ENCODE measurements around the gene RBM26. TPM values are rescaled to one million over a fixed set of nuclear protein-coding genes. Genes with fewer than 3 reads are reported as not detected.

RBM26 gene
- total RNA-seq, 1 experiment from 2014 or later, result 60.4 TPM

GRCh38 chr13:79379274-79379673 is 26.8 kb downstream of the RBM26 start:
- Histone ChIP-seq H3K4me3 (ENCODE audit: low read depth, low read length) (no peak overlapping the region), H3K36me3 (ENCODE audit: control insufficient read depth, insufficient read depth, low read length) (no peaks in the 10 kb centered on the region; the same call in 1 of the 2 replicates), H3K4me1 (peaks cover 33% of the 10 kb centered on the region), H3K27me3 (replicated peaks; ENCODE audit: control insufficient read depth, insufficient read depth, low read length) (no peaks in the 10 kb centered on the region), H3K9me3 (0 out of 2 replicates have a peak, but pooled peaks cover 4% of the 10 kb centered on the region)
- H3K27ac Mint-ChIP-seq (ENCODE audit: unreplicated experiment), result no peak overlapping the region
- intact Hi-C loops (cut with micrococcal nuclease; ENCODE audit: unreplicated experiment), result no loop called here
- no TSS peak for BruUV-seq (replicated peaks)
- H3K9me3 Mint-ChIP-seq (ENCODE audit: unreplicated experiment), result peaks cover 10% of the 10 kb centered on the region
- no peak for DNase-seq
- ChIA-PET POLR2A (interaction anchor here (0.7 kb wide), 1 partner anchor 27 kb away, joined by 3 read pairs; the partner anchor contains the start of gene RBM26), CTCF (no interaction called here)
- H3K4me1 Mint-ChIP-seq (ENCODE audit: low read depth, unreplicated experiment), result peaks cover 40% of the 10 kb centered on the region
- no peaks in the 10 kb centered on the region for H3K27me3 Mint-ChIP-seq (ENCODE audit: insufficient read depth, unreplicated experiment)
- no peak overlapping the region for H3K4me3 Mint-ChIP-seq (ENCODE audit: unreplicated experiment)
- peaks cover 59% of the 10 kb centered on the region for H3K36me3 Mint-ChIP-seq (ENCODE audit: insufficient read depth, unreplicated experiment)
- TF ChIP-seq, protein P1, sequence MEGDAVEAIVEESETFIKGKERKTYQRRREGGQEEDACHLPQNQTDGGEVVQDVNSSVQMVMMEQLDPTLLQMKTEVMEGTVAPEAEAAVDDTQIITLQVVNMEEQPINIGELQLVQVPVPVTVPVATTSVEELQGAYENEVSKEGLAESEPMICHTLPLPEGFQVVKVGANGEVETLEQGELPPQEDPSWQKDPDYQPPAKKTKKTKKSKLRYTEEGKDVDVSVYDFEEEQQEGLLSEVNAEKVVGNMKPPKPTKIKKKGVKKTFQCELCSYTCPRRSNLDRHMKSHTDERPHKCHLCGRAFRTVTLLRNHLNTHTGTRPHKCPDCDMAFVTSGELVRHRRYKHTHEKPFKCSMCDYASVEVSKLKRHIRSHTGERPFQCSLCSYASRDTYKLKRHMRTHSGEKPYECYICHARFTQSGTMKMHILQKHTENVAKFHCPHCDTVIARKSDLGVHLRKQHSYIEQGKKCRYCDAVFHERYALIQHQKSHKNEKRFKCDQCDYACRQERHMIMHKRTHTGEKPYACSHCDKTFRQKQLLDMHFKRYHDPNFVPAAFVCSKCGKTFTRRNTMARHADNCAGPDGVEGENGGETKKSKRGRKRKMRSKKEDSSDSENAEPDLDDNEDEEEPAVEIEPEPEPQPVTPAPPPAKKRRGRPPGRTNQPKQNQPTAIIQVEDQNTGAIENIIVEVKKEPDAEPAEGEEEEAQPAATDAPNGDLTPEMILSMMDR (IDR thresholded peaks at IDR 0.05; ENCODE audit: insufficient read depth in 1 of 2, low read depth in 1 of 2, low read length in 1 of 2, severe bottlenecking in 1 of 2, unreplicated experiment in 1 of 2), result no peak

DNA sequence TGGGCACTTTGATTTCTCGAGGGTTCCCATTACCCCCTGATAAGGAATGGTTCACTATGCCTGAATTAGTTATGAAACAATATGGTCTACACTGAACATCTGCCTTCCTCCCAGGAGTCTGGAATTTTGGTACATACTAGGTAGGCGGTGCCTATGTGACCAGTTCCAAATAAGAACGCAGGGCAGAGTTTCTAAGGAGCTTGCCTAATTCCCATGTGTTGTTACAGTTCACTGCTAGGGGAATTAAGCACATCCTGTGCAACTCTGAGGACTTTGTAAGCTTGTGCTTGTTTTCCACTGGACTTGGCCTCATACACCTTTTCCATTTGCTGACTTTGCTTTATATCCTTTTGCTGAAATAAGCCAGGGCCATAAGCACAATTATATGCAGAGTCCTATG is 29.2 kb downstream of the RBM26 start:
- Mint-ChIP-seq H3K4me1 (ENCODE audit: low read depth, unreplicated experiment) (peaks cover 24% of the 10 kb centered on the region), H3K27ac (ENCODE audit: unreplicated experiment) (no peak overlapping the region), H3K4me3 (ENCODE audit: unreplicated experiment) (no peak overlapping the region), H3K27me3 (ENCODE audit: insufficient read depth, unreplicated experiment) (no peaks in the 10 kb centered on the region), H3K9me3 (ENCODE audit: unreplicated experiment) (no peaks in the 10 kb centered on the region), H3K36me3 (ENCODE audit: insufficient read depth, unreplicated experiment) (peaks cover 46% of the 10 kb centered on the region)
- TF ChIP-seq, protein P1 (IDR thresholded peaks at IDR 0.05; ENCODE audit: insufficient read depth in 1 of 2, low read depth in 1 of 2, low read length in 1 of 2, severe bottlenecking in 1 of 2, unreplicated experiment in 1 of 2), result no peak
- Histone ChIP-seq H3K4me3 (ENCODE audit: low read depth, low read length) (no peak overlapping the region), H3K9me3 (no peaks in the 10 kb centered on the region), H3K36me3 (ENCODE audit: control insufficient read depth, insufficient read depth, low read length) (no peaks in the 10 kb centered on the region; the same call in 1 of the 2 replicates), H3K4me1 (peaks cover 14% of the 10 kb centered on the region), H3K27me3 (replicated peaks; ENCODE audit: control insufficient read depth, insufficient read depth, low read length) (no peaks in the 10 kb centered on the region)
- DNase-seq, result no peak
- ChIA-PET CTCF (no interaction called here), POLR2A (no interaction called here)
- intact Hi-C loops (cut with micrococcal nuclease; ENCODE audit: unreplicated experiment), result no loop called here
- no TSS peak for BruUV-seq (replicated peaks)

DNA sequence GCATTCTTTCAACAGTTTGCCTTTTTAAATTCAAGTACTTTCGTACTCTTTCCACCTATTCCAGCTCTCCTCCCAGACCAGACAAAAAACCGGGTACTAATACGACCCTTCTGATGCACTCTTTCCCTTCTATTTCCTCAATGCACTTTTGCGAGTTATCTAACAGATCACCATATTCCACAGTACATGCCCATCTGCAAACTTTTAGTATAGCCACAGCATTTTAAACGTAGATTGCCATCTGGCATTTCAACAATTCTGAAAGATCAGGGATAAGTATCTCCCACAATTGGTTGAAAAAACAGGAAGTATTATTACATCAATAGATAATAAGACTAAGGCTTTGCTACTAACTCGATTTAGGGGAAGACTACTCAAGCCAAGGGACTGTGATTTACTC is 31.5 kb downstream of the RBM26 start:
- POLR2A ChIA-PET, result no interaction called here
- no peak overlapping the region for H3K27ac Mint-ChIP-seq (ENCODE audit: unreplicated experiment)

More for the DNA sequence above, 31.5 kb downstream of the RBM26 start:
- no peak for DNase-seq
- H3K9me3 Mint-ChIP-seq (ENCODE audit: unreplicated experiment), result no peaks in the 10 kb centered on the region
- intact Hi-C loops (cut with micrococcal nuclease; ENCODE audit: unreplicated experiment), result no loop called here
- CTCF ChIA-PET, result no interaction called here
- peaks cover 52% of the 10 kb centered on the region for H3K36me3 Mint-ChIP-seq (ENCODE audit: insufficient read depth, unreplicated experiment)
- H3K27me3 ChIP-seq (replicated peaks; ENCODE audit: control insufficient read depth, insufficient read depth, low read length), result no peaks in the 10 kb centered on the region
- H3K4me1 Mint-ChIP-seq (ENCODE audit: low read depth, unreplicated experiment), result peaks cover 5% of the 10 kb centered on the region
- no peaks in the 10 kb centered on the region for H3K9me3 ChIP-seq
- no TSS peak for BruUV-seq (replicated peaks)
- no peaks in the 10 kb centered on the region for H3K27me3 Mint-ChIP-seq (ENCODE audit: insufficient read depth, unreplicated experiment)
- H3K4me3 Mint-ChIP-seq (ENCODE audit: unreplicated experiment), result no peak overlapping the region
- TF ChIP-seq, protein P1 (IDR thresholded peaks at IDR 0.05; ENCODE audit: insufficient read depth in 1 of 2, low read depth in 1 of 2, low read length in 1 of 2, severe bottlenecking in 1 of 2, unreplicated experiment in 1 of 2), result no peak
- no peak overlapping the region for H3K4me3 ChIP-seq (ENCODE audit: low read depth, low read length)
- no peaks in the 10 kb centered on the region; the same call in 1 of the 2 replicates for H3K36me3 ChIP-seq (ENCODE audit: control insufficient read depth, insufficient read depth, low read length)
- no peaks in the 10 kb centered on the region for H3K4me1 ChIP-seq

Measured in Caco-2 (cell line).